BLaER1 treated with 17β-estradiol and CSF1 and Interleukin-3, amounts not matched to agents 10 nM and 100 nM (cell line): ENCODE measurements around the gene ZFP64.
A peak's percentile ranks its signal among the peaks of the same experiment; 100 is the strongest.
"Not testable (repeated sequence)": the region's sequence is repeated elsewhere in the genome, so short reads cannot be mapped to it uniquely, and the experiment has no call there.

ENCODE experiments used
- H3K27ac ChIP-seq, 11 experiments: shearing (Covaris generic); formaldehyde crosslinking; 2 replicates each; pipeline ENCODE4 v1.8.1; 2022
- H3K27me3 ChIP-seq, 11 experiments: shearing (Covaris generic); formaldehyde crosslinking; 2 replicates each; pipeline ENCODE4 v1.8.1; 2022
- H3K36me3 ChIP-seq, 11 experiments: shearing (Covaris generic); formaldehyde crosslinking; 2 replicates each; pipeline ENCODE4 v1.8.1; 2022
- H3K4me1 ChIP-seq, 10 experiments: shearing (Covaris generic); formaldehyde crosslinking; 2 replicates each; pipeline ENCODE4 v1.8.1; 2022
- H3K4me2 ChIP-seq, 11 experiments: shearing (Covaris generic); formaldehyde crosslinking; 2 replicates each; pipeline ENCODE4 v1.8.1; 2022
- H3K4me3 ChIP-seq, 10 experiments: shearing (Covaris generic); formaldehyde crosslinking; 2 replicates each; pipeline ENCODE4 v1.8.1; 2022
- H3K9ac ChIP-seq, 11 experiments: shearing (Covaris generic); formaldehyde crosslinking; 2 replicates each; pipeline ENCODE4 v1.8.1; 2022
- H3K9me3 ChIP-seq, 11 experiments: shearing (Covaris generic); formaldehyde crosslinking; replicated peaks in 1 of 11; 2 replicates each; pipeline ENCODE4 v1.8.1; 2022
- H4K20me1 ChIP-seq, 11 experiments: shearing (Covaris generic); formaldehyde crosslinking; 2 replicates each; pipeline ENCODE4 v1.8.1; 2022
- Cebpa-rat ChIP-seq, 11 experiments: shearing (Covaris generic); IDR thresholded peaks; 2 replicates each; pipeline ENCODE4 v1.8.1; 2022

Gene ZFP64

DNA sequence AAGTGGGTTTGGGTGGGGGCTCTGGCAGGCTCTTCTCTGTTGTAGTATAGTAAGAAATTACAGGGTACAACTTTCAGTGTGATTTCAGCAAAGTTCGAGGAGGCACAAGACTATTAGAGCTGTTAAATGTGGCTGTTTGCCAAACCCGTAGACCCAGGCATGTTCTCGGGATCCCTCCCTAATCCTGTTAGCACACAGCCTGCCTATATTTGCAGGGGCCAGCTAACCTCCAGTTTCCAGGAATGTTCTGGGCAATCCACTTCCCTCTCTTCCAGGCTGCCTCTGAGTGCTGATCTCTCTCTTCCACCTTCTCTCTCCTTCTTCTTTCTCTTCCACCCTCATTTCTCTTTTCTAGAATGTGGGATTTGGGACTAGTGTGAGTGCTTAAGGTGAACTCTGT, 34.8 kb upstream of the ZFP64 start:
- Histone ChIP-seq H3K4me3 (no peak overlapping the region), H3K4me2 (no peak overlapping the region), H3K27me3 (no peaks in the 10 kb centered on the region), H3K27ac (no peak overlapping the region), H3K9me3 (peaks cover 10 to 23% (median 12%) of the 10 kb centered on the region in 11 experiments), H3K4me1 (peaks cover 2 to 10% (median 9%) of the 10 kb centered on the region in 10 experiments; a peak in 14 of 20 replicates), H3K36me3 (no peaks in the 10 kb centered on the region; a peak in 1 of 22 replicates), H4K20me1 (no peaks in the 10 kb centered on the region), H3K9ac (no peak overlapping the region)
- no peak for TF ChIP-seq Cebpa-rat (IDR thresholded peaks at IDR 0.05)

DNA sequence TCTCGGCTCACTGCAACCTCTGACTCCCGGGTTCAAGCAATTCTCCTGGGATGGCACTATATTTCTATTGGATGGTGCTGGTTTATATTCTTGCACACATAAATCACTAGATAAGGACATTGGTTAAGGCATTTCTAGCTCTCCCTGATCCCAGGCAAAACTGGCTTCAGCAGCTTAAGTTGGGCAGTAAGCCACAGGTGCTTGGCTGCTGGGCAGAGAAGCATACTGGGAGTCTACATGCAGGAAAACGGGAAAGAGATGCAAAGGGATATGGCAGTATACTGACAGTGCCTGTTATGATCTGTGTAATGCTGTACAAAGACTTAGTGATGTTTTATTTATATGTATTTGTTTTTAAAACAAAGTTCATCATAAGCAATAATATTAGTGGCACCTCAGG, 33.3 kb upstream of the ZFP64 start:
- Histone ChIP-seq H3K36me3 (peaks cover 0 to 4% (median 0%) of the 10 kb centered on the region in 11 experiments; a peak in 1 of 22 replicates), H3K4me2 (no peak overlapping the region), H3K4me3 (no peak overlapping the region), H3K9me3 (peaks cover 25 to 38% (median 27%) of the 10 kb centered on the region in 11 experiments), H3K27ac (no peak overlapping the region), H3K4me1 (no peaks in the 10 kb centered on the region; a peak in 1 of 20 replicates), H4K20me1 (no peaks in the 10 kb centered on the region), H3K9ac (no peak overlapping the region), H3K27me3 (no peaks in the 10 kb centered on the region)
- no peak for TF ChIP-seq Cebpa-rat (IDR thresholded peaks at IDR 0.05)

DNA sequence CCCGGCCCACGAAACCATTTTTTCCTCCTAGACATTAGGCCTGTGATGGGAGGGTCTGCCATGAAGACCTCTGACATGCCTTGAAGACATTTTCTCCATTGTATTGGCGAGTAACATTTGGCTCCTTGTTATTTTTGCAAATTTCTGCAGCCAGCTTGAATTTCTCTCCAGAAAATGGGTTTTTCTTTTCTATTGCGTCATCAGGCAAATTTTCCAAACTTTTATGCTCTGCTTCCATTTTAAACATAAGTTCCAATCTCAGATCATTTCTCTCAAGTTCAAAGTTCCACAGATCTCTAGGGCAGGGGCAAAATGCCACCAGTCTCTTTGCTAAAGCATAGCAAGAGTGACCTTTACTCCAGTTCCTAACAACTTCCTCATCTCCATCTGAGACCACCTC, 29.8 kb upstream of the ZFP64 start:
- not testable (repeated sequence) for H3K4me2 ChIP-seq, H3K27me3 ChIP-seq, H4K20me1 ChIP-seq, H3K4me1 ChIP-seq, H3K36me3 ChIP-seq, H3K27ac ChIP-seq, H3K9ac ChIP-seq
- Histone ChIP-seq H3K9me3 (peaks cover 54 to 65% (median 59%) of the 10 kb centered on the region in 11 experiments), H3K4me3 (peak overlapping the region in 4 of 10 experiments; percentile 4 to 40 (median 18); a peak in 1 of 20 replicates)
- TF ChIP-seq Cebpa-rat (IDR thresholded peaks at IDR 0.05), result peak in 3 of 11 experiments; percentile 12 to 51 (median 16); a peak in 2 of 22 replicates

DNA sequence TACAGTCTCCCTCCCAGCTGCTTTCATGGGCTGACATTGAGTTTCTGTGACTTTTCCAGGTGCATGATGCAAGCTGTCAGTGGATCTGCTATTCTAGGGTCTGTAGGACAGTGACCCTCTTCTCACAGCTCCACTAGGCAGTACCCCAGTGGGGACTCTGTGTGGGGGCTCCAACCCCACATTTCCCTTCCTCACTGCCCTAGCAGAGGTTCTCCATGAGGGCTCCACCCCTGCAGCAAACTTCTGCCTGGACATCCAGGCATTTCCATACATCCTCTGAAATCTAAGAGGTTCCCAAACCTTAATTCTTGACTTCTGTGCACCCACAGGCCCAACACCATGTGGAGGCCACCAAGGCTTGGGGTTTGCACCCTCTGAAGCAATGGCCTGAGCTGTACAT, 29.3 kb upstream of the ZFP64 start:
- H3K27me3 ChIP-seq, H3K4me2 ChIP-seq, H3K4me1 ChIP-seq, H3K9ac ChIP-seq, H4K20me1 ChIP-seq, H3K36me3 ChIP-seq, H3K27ac ChIP-seq: not testable (repeated sequence)
- H3K4me3 ChIP-seq, result peak overlapping the region in 4 of 10 experiments; percentile 4 to 40 (median 18); a peak in 3 of 20 replicates
- peaks cover 54 to 66% (median 61%) of the 10 kb centered on the region in 11 experiments for H3K9me3 ChIP-seq

DNA sequence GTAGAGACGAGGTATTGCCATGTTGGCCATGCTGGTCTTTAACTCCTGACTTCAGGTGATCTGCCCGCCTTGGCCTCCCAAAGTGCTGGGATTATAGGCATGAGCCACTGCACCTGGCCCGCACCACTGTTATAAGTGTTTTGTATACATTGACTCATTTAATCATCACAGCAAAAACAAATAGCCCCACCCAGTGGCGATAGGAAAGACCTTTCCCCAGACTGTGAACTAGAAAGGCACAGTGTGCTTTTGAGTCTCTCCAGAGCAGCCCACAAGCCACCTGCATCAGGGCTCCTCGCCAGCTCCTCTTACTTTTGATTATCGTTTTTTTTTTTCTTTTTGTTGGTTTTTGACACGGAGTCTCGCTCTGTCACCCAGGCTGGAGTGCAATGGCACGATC, 27.9 kb upstream of the ZFP64 start:
- Histone ChIP-seq H3K9ac (no peak overlapping the region), H3K4me1 (no peaks in the 10 kb centered on the region), H3K4me2 (no peak overlapping the region), H3K4me3 (no peak overlapping the region), H3K27ac (no peak overlapping the region), H4K20me1 (no peaks in the 10 kb centered on the region), H3K36me3 (peaks cover 0 to 4% (median 0%) of the 10 kb centered on the region in 11 experiments; a peak in 1 of 22 replicates), H3K9me3 (peaks cover 55 to 66% (median 61%) of the 10 kb centered on the region in 11 experiments), H3K27me3 (no peaks in the 10 kb centered on the region)
- TF ChIP-seq Cebpa-rat (IDR thresholded peaks at IDR 0.05), result no peak

DNA sequence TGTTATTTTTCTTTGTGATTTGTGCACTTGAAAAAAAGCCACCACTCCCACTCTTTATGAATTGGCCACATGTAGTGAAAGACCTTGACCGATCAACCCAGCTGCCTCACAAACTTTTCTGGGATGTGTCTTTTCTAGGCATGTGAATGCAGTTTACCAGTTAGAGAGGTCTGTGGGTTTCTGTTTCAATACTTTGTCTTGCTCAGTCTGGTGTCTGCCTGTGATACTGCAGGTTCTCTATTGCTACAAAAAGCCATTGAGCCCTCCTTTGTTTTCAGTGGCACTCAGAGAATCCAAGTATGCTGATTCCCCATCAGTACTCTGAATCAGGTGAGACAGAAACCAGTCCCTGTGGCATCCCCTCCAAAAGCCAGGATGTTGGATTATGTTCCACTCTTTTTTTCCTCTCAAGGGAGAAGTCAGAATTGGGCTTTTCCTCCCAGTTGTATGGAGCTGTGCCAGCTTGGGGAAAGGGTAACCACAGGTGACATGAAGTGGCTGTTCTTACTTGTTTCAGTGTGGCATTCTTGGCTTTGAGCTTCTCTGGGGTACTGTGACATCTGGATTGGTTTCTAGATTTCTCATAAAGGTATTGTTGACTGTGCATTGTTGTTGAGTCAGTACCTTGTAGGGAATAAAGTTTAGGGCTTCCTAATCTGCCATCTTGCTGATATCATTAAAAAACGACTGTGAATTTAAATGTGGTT, 26.3 kb upstream of the ZFP64 start:
- TF ChIP-seq Cebpa-rat (IDR thresholded peaks at IDR 0.05), result no peak
- Histone ChIP-seq H3K36me3 (peaks cover 0 to 4% (median 0%) of the 10 kb centered on the region in 11 experiments; a peak in 1 of 22 replicates), H3K4me2 (no peak overlapping the region), H4K20me1 (no peaks in the 10 kb centered on the region), H3K27me3 (no peaks in the 10 kb centered on the region), H3K4me3 (no peak overlapping the region), H3K4me1 (no peaks in the 10 kb centered on the region), H3K9ac (no peak overlapping the region), H3K27ac (no peak overlapping the region), H3K9me3 (peaks cover 51 to 67% (median 63%) of the 10 kb centered on the region in 11 experiments)

DNA sequence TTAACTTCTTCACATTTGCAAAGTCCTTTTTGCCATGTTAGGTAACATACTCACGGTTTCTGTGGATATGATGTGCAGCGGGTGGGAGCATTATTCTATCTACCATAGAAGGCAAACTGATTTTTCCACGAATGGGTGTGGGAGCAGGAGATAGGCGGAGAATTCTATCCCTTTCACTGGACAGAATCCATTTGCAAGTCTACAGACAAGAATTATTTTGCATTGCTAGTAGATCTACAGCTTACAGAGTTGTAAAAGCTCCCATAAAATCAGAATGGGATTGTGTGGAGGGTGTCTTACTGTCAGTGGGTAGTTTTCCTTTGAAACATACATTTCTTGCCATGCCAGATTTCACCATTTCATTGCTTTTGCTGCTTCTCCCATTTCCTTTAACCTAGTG, 22.4 kb upstream of the ZFP64 start:
- Histone ChIP-seq H4K20me1 (no peaks in the 10 kb centered on the region), H3K4me3 (no peak overlapping the region), H3K4me1 (no peaks in the 10 kb centered on the region), H3K9me3 (peaks cover 23 to 56% (median 49%) of the 10 kb centered on the region in 11 experiments), H3K27ac (no peak overlapping the region), H3K4me2 (no peak overlapping the region), H3K9ac (no peak overlapping the region), H3K36me3 (no peaks in the 10 kb centered on the region), H3K27me3 (no peaks in the 10 kb centered on the region)
- TF ChIP-seq Cebpa-rat (IDR thresholded peaks at IDR 0.05), result no peak

DNA sequence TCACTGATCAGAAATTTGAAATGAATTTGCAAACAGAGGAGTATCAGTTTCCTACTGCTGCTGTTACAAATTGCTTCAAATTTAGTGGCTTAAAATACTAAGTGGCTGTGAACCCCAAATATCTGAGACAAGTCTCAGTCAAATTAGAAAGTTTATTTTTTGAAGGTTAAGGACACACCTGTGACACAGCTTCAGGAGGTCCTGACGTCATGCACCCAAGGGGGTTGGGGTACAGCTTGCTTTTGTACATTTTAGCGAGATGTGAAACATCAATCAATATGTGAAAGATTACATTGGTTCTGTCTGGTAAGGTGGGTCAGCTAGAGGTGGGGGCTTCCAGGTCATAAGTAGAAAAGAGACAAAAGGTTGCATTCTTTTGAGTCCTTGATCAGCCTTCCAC, 21.4 kb upstream of the ZFP64 start:
- no peak overlapping the region for H3K9ac ChIP-seq
- no peak overlapping the region for H3K4me2 ChIP-seq
- no peak overlapping the region for H3K27ac ChIP-seq
- H3K4me3 ChIP-seq, result no peak overlapping the region
- no peaks in the 10 kb centered on the region for H3K36me3 ChIP-seq
- H3K9me3 ChIP-seq, result peaks cover 15 to 51% (median 39%) of the 10 kb centered on the region in 11 experiments; a peak in 20 of 22 replicates
- H3K27me3 ChIP-seq, result no peaks in the 10 kb centered on the region
- no peaks in the 10 kb centered on the region for H4K20me1 ChIP-seq
- no peaks in the 10 kb centered on the region for H3K4me1 ChIP-seq
- TF ChIP-seq Cebpa-rat (IDR thresholded peaks at IDR 0.05), result no peak

DNA sequence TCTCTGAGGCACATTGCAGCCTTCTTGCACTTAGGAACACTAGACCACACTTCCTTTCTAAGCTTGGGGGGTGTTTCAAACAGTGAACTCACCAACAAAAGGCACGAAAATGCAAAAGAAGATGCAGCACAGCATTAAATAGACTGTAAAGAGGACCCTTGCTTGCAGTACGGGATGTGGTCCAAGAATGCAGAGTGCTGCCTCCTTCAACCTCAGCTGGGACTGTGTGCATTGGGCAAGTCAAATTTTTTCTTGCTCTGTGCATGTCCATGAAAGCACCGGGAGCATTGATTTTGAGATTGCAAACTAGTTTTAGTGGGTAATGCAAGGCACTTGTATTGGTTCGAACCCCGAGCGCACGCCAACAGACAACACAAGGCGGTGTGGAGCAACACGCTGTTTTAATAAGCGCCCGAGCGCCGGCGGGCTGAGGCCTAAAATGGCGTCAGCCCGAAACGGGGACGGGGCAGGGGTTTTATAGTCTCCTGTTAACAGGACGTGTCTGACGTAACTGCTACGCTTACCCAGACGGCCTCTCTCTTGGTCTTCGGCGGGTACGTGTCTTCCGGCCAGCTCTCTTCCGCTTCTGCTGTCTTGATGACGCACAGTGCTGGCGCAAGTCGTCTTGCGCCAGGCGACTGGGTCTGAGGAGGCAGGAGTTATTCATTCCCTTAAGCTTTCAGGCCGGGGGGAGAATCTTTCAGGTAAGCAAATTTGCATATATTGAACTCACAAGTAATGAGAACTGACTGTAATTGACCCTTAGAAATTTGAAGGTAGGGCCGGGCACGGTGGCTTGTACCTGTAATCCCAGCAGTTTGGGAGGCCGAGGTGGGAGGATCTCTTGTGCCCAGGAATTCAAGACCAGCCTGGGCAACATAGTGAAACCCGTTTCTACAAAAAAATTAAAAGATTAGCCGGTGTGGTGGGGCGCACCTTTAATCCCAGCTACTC, 18.7 kb upstream of the ZFP64 start:
- no peak overlapping the region for H3K27ac ChIP-seq
- H3K9ac ChIP-seq, result no peak overlapping the region
- H3K9me3 ChIP-seq, result peaks cover 9 to 35% (median 22%) of the 10 kb centered on the region in 11 experiments; a peak in 18 of 22 replicates
- no peak overlapping the region for H3K4me3 ChIP-seq
- TF ChIP-seq Cebpa-rat (IDR thresholded peaks at IDR 0.05), result no peak
- H3K4me2 ChIP-seq, result no peak overlapping the region
- no peaks in the 10 kb centered on the region for H4K20me1 ChIP-seq
- H3K27me3 ChIP-seq, result no peaks in the 10 kb centered on the region
- H3K4me1 ChIP-seq, result no peaks in the 10 kb centered on the region
- no peaks in the 10 kb centered on the region for H3K36me3 ChIP-seq
